Measurements from ENCODE around the gene MAPK8IP3. TPM values are rescaled to one million over a fixed set of nuclear protein-coding genes. Genes with fewer than 3 reads are reported as not detected.

The MAPK8IP3 gene
- total and polyA plus RNA-seq, 9 of the 15 experiments (the other 6 are each of a cell fraction or from before 2014, with no cell fraction given): 0.17 to 58.7 (median 16.7) TPM

GRCh38 chr16:1705688-1706385 lies at the start of gene MAPK8IP3 (continued):
- TF ChIP-seq ZBTB2 (IDR thresholded peaks at IDR 0.05) (0 out of 2 replicates have a peak, but pooled peaks have one; percentile 45), ZBTB17 (CRISPR knock-in tag; IDR thresholded peaks at IDR 0.05) (peak; percentile 49; the same call in 1 of the 2 replicates), FOXJ3 (CRISPR knock-in tag; IDR thresholded peaks at IDR 0.05) (no peak), TGIF2 (CRISPR knock-in tag; IDR thresholded peaks at IDR 0.05) (no peak), TEAD1 (CRISPR knock-in tag; IDR thresholded peaks at IDR 0.05) (peak in 1 of 2 experiments; percentile 77; a peak in 2 of 4 replicates), BCOR (IDR thresholded peaks at IDR 0.05) (0 out of 2 replicates have a peak, but pooled peaks have one; percentile 36), MAFF (IDR thresholded peaks at IDR 0.05; ENCODE audit: low read length) (no peak), ARID3A (IDR thresholded peaks at IDR 0.05; ENCODE audit: borderline replicate concordance, low read depth, low read length) (0 out of 2 replicates have a peak, but pooled peaks have one; percentile 21), ETV5 (CRISPR knock-in tag; IDR thresholded peaks at IDR 0.05; ENCODE audit: low read depth) (peak; percentile 88), ESRRB (CRISPR knock-in tag; IDR thresholded peaks at IDR 0.05; ENCODE audit: borderline replicate concordance) (no peak), MBD1 (CRISPR knock-in tag; IDR thresholded peaks at IDR 0.05) (no peak), YY1 (IDR thresholded peaks at IDR 0.05; ENCODE audit: borderline replicate concordance in 1 of 3, control insufficient read depth in 1 of 3, extremely low read depth in 1 of 3, insufficient read depth in 3 of 3, insufficient read length in 1 of 3, insufficient replicate concordance in 2 of 3, low read depth in 1 of 3, low read length in 2 of 3) (peak in 2 of 3 experiments; percentile 31 to 73), ZNF140 (CRISPR knock-in tag; IDR thresholded peaks at IDR 0.05) (no peak), PHF8 (IDR thresholded peaks at IDR 0.05; ENCODE audit: borderline replicate concordance, low read length) (peak; percentile 98), HDGF (IDR thresholded peaks at IDR 0.05) (no peak)
- TF ChIP-seq, protein P1, sequence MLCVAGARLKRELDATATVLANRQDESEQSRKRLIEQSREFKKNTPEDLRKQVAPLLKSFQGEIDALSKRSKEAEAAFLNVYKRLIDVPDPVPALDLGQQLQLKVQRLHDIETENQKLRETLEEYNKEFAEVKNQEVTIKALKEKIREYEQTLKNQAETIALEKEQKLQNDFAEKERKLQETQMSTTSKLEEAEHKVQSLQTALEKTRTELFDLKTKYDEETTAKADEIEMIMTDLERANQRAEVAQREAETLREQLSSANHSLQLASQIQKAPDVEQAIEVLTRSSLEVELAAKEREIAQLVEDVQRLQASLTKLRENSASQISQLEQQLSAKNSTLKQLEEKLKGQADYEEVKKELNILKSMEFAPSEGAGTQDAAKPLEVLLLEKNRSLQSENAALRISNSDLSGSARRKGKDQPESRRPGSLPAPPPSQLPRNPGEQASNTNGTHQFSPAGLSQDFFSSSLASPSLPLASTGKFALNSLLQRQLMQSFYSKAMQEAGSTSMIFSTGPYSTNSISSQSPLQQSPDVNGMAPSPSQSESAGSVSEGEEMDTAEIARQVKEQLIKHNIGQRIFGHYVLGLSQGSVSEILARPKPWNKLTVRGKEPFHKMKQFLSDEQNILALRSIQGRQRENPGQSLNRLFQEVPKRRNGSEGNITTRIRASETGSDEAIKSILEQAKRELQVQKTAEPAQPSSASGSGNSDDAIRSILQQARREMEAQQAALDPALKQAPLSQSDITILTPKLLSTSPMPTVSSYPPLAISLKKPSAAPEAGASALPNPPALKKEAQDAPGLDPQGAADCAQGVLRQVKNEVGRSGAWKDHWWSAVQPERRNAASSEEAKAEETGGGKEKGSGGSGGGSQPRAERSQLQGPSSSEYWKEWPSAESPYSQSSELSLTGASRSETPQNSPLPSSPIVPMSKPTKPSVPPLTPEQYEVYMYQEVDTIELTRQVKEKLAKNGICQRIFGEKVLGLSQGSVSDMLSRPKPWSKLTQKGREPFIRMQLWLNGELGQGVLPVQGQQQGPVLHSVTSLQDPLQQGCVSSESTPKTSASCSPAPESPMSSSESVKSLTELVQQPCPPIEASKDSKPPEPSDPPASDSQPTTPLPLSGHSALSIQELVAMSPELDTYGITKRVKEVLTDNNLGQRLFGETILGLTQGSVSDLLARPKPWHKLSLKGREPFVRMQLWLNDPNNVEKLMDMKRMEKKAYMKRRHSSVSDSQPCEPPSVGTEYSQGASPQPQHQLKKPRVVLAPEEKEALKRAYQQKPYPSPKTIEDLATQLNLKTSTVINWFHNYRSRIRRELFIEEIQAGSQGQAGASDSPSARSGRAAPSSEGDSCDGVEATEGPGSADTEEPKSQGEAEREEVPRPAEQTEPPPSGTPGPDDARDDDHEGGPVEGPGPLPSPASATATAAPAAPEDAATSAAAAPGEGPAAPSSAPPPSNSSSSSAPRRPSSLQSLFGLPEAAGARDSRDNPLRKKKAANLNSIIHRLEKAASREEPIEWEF (CRISPR knock-in tag; IDR thresholded peaks at IDR 0.05): no peak
